Fibroblast of the conjunctiva (primary cell): ENCODE data around the gene BLOC1S3.

Source experiments
- DNase-seq: peaks from one replicate; pipeline ENCODE4 v3.0.0-alpha.2; 2010; ENCODE audit warnings: low read depth

Gene BLOC1S3

DNA sequence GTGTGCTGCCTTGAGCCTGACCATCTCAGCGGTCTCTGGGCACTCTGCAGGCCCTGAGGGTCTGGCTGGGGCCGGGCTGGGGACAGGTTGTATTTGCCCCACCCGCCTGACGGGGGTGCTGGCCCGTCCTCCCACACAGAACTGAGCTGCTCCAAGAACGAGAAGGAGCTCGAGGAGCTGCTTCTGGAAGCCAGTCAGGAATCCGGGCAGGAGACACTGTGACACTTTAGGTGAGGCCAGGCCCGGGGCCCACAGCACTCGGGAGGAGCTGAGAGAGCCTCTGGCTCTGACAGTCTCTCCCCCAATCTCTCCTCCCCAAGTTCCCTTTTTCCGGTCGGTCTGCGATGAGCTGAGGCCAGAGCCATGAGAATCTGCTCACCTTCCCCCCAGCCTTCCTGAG lies 32.3 kb upstream of the BLOC1S3 start:
- no peak for DNase-seq

- DNase-seq = no peak
Measured at GRCh38 chr19:45146741-45147205, 31.8 kb upstream of the BLOC1S3 start.

GRCh38 chr19:45147835-45148676 lies 30.5 kb upstream of the BLOC1S3 start:
- no peak for DNase-seq

GRCh38 chr19:45149129-45149528 lies 29.5 kb upstream of the BLOC1S3 start:
- no peak for DNase-seq

GRCh38 chr19:45150180-45150579 lies 28.4 kb upstream of the BLOC1S3 start:
- DNase-seq = no peak

DNA sequence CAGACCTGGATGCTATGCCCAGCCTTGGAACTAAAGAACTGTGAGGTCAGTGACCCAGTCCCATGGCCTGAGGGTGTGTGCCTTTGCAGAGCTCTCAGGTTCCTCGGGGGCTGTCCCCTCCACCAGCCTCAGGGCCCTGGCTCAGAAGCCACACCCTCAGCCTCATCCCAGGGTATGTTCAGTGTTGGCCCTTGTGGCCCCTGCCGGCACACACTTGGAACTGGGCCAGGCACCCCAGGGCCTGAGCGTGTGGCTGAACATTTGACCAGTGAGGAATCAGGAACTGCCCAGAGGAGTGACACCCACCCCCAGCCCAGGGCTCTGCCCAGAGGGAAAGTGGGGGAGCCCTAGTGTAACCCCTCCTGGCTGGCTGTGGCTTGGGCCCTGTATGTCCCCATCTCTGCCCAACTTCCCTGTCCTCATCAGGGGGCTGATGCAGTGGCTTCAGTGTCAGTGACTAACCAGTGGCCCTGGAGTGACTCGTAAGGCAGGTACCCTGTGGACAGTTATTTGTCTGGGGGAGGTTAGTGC lies 27.8 kb upstream of the BLOC1S3 start:
- DNase-seq = no peak

GRCh38 chr19:45151320-45151719 lies 27.3 kb upstream of the BLOC1S3 start:
- DNase-seq = no peak

DNA sequence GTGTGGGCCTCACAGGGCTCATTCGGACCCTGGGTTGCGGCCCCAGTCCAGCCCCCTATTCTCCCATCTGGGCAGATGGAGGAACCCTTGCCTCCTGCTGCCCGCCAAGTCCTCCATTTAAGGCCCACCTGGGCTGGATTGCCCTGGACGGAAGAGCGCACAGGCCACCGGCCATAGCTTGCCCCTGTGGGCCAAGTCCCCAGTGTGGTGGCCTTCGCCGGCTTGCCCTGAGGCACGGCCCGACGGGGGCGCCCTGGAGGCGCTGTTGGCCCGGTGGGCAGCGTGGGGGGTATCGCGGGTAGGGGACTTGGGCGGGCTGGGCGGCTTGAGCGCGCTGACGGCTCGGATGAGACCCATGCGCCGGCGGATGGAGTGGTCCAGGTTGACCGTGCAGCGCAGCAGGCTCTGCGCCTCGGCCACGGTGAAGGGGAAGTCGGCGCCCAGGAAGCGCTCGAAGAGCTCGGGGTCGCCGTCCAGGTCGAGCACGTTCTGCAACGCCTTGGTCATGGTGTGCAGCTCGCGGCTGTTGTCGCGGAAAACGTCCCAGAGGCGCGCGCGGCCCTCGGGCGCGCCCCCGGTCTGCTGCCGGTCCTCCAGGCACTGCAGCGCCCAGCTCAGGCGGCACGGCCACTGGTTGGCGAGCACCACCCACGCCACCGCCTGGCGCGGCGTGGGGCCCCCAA lies 26.6 kb upstream of the BLOC1S3 start:
- no peak for DNase-seq

- no peak for DNase-seq
Measured at GRCh38 chr19:45152504-45153338, 25.9 kb upstream of the BLOC1S3 start.

- no peak for DNase-seq
Measured at GRCh38 chr19:45153339-45154063, 25.1 kb upstream of the BLOC1S3 start.

- peak; percentile 47 for DNase-seq
Measured at GRCh38 chr19:45154064-45154827, 24.3 kb upstream of the BLOC1S3 start.

DNA sequence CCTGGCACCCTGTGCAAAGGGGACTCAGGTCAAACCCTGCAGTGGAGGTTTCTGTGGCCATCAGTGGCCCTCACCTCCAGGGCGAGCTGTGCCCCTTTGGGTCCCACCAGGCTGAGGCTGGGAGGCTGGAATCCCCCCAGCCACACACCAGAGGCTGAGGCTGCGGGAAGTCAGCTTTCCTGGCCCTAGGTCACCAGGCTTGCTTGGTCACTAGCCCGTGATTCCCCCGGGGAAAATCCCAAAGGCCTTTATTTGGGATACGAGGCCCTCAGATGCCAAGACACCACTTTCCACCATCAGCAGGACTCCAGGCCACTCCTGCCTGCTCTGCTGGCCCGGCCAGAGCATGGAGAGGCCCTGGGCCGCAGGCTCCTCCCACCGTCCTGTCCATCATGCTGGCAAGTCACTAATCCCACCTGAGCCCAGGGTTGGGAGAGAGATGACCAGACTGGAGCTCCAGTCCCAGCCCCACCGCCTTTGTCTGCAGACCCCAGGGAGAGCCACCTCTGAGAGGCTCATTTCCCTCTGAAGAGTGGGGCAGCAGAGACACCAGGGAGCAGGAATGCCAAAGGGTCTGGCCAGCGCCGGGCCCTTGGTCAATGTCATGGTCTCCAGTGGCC lies 22.5 kb upstream of the BLOC1S3 start:
- DNase-seq = no peak

DNA sequence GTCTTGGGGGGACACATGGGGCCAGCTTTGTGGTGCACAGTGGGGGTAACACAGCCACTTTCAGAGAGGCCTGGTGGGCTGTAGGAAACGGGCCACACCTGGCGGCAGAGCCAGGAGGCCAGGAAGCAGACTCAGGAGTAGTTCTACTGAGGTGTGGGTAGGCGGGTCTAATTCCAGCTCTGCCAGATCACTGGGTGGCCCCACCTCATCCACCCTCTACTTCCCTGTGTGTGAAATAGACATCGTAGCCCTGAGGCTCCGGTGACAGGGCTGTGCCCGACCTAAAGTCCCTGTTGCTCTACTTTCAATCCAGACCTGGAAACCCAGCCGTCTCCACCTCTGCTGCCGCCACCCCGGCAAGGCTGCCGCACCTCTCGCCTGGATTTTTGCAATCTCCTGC lies 21.8 kb upstream of the BLOC1S3 start:
- DNase-seq = no peak

- no peak for DNase-seq
Measured at GRCh38 chr19:45158503-45159209, 19.9 kb upstream of the BLOC1S3 start.

DNA sequence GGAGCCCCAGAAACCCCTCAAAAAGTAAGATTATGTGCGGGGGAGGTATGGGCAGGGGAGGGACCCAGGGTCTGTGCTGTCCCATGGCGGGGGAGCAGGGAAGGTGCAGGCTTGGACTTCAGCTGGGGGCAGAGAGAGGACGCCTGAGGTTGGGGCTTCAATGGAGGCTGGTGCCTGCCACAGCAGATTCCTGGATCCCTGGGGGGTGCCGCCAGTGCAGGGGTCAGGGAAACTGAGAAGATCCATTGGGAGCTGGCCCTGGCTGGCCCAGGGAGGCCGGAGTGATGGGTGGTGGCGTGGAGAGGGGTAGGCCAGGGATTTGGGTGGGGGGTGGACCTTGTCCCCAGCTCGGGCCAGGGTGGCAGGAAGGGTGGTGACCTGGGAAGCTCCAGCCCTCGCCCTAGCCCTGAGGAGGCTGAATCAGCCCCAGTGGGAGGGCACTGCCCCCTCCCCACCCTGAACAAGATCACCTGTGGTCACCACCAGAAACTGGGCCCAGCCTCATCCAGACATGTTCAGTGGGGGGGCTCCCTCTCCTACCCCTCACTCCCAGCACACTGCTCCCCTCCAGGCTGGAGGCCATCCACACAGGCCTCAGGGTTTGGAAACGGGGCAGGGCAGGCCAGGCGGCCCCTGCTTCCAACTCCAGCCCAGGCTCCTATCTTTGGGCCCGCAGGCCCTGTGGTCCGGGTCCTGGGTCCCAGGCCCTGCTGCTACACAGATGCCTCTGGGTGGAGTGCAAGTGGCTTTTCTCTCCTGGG lies 19.2 kb upstream of the BLOC1S3 start:
- no peak for DNase-seq

DNA sequence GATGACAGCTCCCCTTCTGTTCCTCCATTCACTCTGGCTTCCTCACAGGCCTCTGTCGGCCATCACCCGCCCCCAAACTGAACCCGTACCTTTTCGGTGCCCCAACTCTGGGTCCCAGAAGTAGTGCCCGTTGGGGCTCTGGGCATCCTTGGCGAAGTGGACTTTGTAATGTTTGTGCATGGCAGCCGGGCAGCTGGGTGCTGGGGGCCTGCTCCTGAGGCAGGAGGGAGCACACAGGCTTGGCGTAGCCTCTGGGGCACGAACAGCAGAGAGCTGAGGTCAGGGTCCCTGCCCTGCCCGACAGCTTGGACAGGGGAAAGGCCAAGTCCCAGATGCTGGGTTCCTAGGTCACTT lies 18.6 kb upstream of the BLOC1S3 start:
- no peak for DNase-seq

GRCh38 chr19:45160870-45161737 lies 17.5 kb upstream of the BLOC1S3 start, which contains the start of gene NKPD1:
NKPD1 (minus strand) TSS chr19:45160982; CDS start chr19:45160150, 832 bp downstream.
- no peak for DNase-seq
